Stimulated activated CD8-positive, alpha-beta memory T cell treated with anti-CD3 and anti-CD28 coated beads, Interleukin-12 subunit alpha, Interleukin-12 subunit beta, amount 100 ng/mL, for 4 hours (primary cell): ENCODE data around the gene NKX6-1.

Experiments
- DNase-seq: peaks from one replicate; pipeline ENCODE4 v3.0.0-alpha.2; 2020; ENCODE audit warnings: low read depth

Gene NKX6-1

GRCh38 chr4:84498203-84498934, 723 bp downstream of the NKX6-1 start:
- DNase-seq: no peak

- DNase-seq: no peak
Observed at GRCh38 chr4:84497504-84498202, 1.4 kb downstream of the NKX6-1 start.

GRCh38 chr4:84496706-84497503, 2.2 kb downstream of the NKX6-1 start:
- DNase-seq: no peak

- DNase-seq: no peak
Observed at GRCh38 chr4:84496331-84496705, 2.8 kb downstream of the NKX6-1 start.

GRCh38 chr4:84495794-84496261, 3.3 kb downstream of the NKX6-1 start:
- no peak for DNase-seq

GRCh38 chr4:84495118-84495793, 3.8 kb downstream of the NKX6-1 start:
- DNase-seq: no peak

- DNase-seq: no peak
Observed at GRCh38 chr4:84494531-84494930, 4.6 kb downstream of the NKX6-1 start.

GRCh38 chr4:84494076-84494475, 5.0 kb downstream of the NKX6-1 start:
- DNase-seq: no peak

GRCh38 chr4:84493092-84493850, 5.8 kb downstream of the NKX6-1 start:
- no peak for DNase-seq

- no peak for DNase-seq
Observed at GRCh38 chr4:84492737-84493091, 6.4 kb downstream of the NKX6-1 start.

GRCh38 chr4:84492290-84492689, 6.8 kb downstream of the NKX6-1 start:
- no peak for DNase-seq

GRCh38 chr4:84491481-84491880, 7.6 kb downstream of the NKX6-1 start:
- DNase-seq: no peak

- no peak for DNase-seq
Observed at GRCh38 chr4:84490663-84491062, 8.4 kb downstream of the NKX6-1 start.

- DNase-seq: no peak
Observed at GRCh38 chr4:84484236-84484635, 14.9 kb downstream of the NKX6-1 start.

- no peak for DNase-seq
Observed at GRCh38 chr4:84483688-84484087, 15.4 kb downstream of the NKX6-1 start.

GRCh38 chr4:84482564-84483563, 16.2 kb downstream of the NKX6-1 start:
- DNase-seq: no peak

- DNase-seq: no peak
Observed at GRCh38 chr4:84481860-84482245, 17.2 kb downstream of the NKX6-1 start.

GRCh38 chr4:84481077-84481859, 17.8 kb downstream of the NKX6-1 start:
- no peak for DNase-seq

- no peak for DNase-seq
Observed at GRCh38 chr4:84480082-84480481, 19.0 kb downstream of the NKX6-1 start.

- DNase-seq: no peak
Observed at GRCh38 chr4:84479663-84480062, 19.4 kb downstream of the NKX6-1 start.
